Progenitor cell of endocrine pancreas (in vitro differentiated cells): ENCODE data around the gene LPO. TPM values are rescaled to one million over a fixed set of nuclear protein-coding genes. Genes with fewer than 3 reads are reported as not detected.

ENCODE experiments used
- DNase-seq: peaks from one replicate; pipeline ENCODE4 v3.0.0; 2021; ENCODE audit warnings: low spot score; ENCODE audit not compliant: unreplicated experiment
- H3K27ac Mint-ChIP-seq: 2 replicates; pipeline ENCODE4 v1.8.0; 2021; ENCODE audit warnings: mild to moderate bottlenecking, moderate library complexity, mixed read lengths
- H3K27me3 Mint-ChIP-seq: 2 replicates; pipeline ENCODE4 v1.8.0; 2021; ENCODE audit warnings: mixed read lengths
- H3K36me3 Mint-ChIP-seq: 2 replicates; pipeline ENCODE4 v1.8.0; 2022; ENCODE audit warnings: mixed read lengths; ENCODE audit not compliant: insufficient read depth
- H3K4me1 Mint-ChIP-seq: 2 replicates; pipeline ENCODE4 v1.8.0; 2021; ENCODE audit warnings: low read depth, mixed read lengths
- H3K4me3 Mint-ChIP-seq: 2 replicates; pipeline ENCODE4 v1.8.0; 2021; ENCODE audit warnings: low read depth, mild to moderate bottlenecking, moderate library complexity, mixed read lengths
- H3K9me3 Mint-ChIP-seq: 2 replicates; pipeline ENCODE4 v1.8.0; 2021; ENCODE audit warnings: low read depth, mixed read lengths
- total RNA-seq: library from RNA; stranded (reverse); gene quantifications from 2 replicates; pipeline ENCODE4 v1.2.1, GENCODE V29; 2021
- TF ChIP-seq, protein P1 (sequence below): fragments of 200-600 bp; sonication (generic); IDR thresholded peaks from one replicate; pipeline ENCODE4 v1.5.0; 2021; ENCODE audit warnings: antibody characterized with exemption, mild to moderate bottlenecking; ENCODE audit not compliant: unreplicated experiment

LPO gene
- total RNA-seq, 1 donor from 2014 or later, result not detected

DNA sequence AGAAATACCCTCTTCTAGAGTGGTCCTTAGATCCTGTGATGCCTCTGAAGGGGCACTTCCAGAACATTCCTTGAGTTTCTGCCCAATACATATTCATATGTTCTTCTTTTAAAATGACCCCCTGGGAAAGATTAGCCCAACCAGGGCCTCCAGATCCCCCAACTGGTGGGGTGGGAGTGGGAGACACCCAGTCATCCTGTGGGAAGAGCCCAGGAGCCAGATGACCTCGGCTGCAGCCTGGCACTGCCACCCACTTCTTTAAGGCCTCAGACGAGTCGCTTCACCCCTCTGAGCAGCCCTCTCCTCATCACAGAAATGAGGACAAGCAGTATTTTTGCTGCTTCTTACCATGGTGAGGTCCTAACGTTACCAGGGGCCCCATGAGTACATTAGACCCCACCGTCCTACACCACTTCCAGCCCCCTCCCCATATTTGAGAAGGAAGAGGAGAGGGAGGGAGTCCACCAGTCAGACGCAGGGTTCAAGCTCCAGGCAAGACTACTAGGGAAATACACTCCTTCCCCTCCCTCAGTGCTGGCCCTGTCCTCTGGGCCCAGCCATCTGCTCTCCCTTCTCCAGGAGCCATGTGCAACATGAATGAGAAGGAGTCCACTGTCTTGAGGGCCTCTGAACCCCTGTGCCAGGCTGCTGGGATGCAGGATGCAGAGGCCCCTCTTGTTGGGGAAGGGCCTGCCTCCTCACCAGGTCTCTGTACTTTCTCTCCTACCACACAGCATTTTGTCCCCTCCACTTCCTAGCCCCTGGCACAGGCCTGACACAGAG is 30.6 kb downstream of the LPO start:
- Mint-ChIP-seq H3K4me3 (no peak overlapping the region), H3K36me3 (no peaks in the 10 kb centered on the region), H3K9me3 (no peaks in the 10 kb centered on the region), H3K27ac (no peak overlapping the region), H3K27me3 (peaks cover 23% of the 10 kb centered on the region), H3K4me1 (no peaks in the 10 kb centered on the region)
- TF ChIP-seq, protein P1, sequence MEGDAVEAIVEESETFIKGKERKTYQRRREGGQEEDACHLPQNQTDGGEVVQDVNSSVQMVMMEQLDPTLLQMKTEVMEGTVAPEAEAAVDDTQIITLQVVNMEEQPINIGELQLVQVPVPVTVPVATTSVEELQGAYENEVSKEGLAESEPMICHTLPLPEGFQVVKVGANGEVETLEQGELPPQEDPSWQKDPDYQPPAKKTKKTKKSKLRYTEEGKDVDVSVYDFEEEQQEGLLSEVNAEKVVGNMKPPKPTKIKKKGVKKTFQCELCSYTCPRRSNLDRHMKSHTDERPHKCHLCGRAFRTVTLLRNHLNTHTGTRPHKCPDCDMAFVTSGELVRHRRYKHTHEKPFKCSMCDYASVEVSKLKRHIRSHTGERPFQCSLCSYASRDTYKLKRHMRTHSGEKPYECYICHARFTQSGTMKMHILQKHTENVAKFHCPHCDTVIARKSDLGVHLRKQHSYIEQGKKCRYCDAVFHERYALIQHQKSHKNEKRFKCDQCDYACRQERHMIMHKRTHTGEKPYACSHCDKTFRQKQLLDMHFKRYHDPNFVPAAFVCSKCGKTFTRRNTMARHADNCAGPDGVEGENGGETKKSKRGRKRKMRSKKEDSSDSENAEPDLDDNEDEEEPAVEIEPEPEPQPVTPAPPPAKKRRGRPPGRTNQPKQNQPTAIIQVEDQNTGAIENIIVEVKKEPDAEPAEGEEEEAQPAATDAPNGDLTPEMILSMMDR, result no peak
- DNase-seq, result no peak

DNA sequence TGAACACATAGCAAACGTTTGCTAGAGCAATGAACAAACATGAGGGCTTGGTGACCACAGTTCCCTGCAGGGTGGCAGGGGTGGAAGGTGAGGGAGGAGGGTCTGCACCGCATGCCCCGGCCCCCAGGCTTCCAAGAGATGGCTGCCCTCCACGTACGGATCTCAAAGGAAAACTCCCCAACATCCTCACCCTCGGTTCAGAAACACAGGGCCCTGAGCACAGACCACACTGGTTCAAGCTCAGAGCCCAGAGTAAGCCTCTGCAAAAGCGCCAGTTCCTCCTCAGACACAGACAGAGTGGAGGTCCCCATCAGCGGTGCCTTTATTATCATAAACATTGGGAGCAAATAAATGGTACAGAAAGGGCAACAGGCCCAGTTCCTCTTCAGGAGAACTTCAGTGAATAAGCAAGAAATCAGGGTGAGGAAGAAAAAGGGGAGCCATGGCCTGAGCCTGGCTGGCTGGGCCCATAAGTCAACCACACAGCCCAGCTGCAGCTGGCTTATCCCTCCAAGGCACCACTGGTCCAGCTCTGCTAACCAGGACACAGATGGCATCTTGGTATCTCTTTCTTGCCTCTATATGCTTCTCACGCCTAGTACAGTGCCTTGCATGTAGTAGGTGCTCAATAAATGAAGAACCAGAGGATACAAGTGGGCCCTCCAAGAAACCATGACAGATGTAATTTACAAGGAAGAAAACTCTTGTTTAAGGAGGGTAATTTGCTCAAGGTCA is 31.3 kb downstream of the LPO start:
- Mint-ChIP-seq H3K27ac (no peak overlapping the region), H3K9me3 (no peaks in the 10 kb centered on the region), H3K4me3 (no peak overlapping the region), H3K27me3 (peaks cover 16% of the 10 kb centered on the region), H3K36me3 (no peaks in the 10 kb centered on the region), H3K4me1 (no peaks in the 10 kb centered on the region)
- TF ChIP-seq, protein P1, result no peak
- DNase-seq, result no peak

DNA sequence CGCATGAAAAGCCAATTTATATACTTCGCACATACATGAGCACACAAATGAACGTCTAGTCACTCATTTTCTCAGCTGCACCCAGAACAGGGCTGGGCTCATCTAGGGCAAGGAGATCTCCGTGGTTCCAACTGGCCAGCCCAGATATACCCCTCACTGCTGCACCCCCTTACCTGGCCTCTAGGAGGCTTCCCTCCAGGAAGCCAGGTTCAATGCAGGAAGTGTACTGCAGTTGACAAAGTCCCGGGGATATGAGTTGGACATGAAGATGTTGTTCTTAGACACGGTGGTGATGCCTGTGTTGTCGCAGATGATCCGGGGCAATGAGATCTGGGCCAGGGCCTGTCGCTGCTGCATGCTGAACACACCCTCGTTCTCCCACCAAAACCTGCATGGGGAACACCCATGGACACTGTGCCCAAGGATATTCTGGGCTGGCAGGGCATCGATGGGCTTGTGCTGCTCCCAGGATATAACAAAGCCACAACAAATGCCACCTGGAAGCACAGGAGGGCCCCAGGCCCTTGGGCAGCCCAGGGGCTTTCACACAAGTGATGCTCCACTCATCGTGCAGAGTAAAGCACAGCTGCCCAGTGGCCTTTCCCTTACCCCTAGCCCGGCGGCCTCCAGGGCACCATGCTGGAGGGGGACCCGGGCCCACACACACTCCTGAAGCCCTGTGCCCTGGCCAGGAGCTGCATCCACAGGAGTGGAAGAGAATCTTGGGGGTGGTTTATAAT is 32.3 kb downstream of the LPO start:
- no peaks in the 10 kb centered on the region for H3K36me3 Mint-ChIP-seq
- no peak overlapping the region for H3K27ac Mint-ChIP-seq
- H3K27me3 Mint-ChIP-seq, result peaks cover 10% of the 10 kb centered on the region
- no peak overlapping the region for H3K4me3 Mint-ChIP-seq
- no peak for DNase-seq
- TF ChIP-seq, protein P1, result peak; percentile 45
- H3K4me1 Mint-ChIP-seq, result no peaks in the 10 kb centered on the region
- no peaks in the 10 kb centered on the region for H3K9me3 Mint-ChIP-seq

DNA sequence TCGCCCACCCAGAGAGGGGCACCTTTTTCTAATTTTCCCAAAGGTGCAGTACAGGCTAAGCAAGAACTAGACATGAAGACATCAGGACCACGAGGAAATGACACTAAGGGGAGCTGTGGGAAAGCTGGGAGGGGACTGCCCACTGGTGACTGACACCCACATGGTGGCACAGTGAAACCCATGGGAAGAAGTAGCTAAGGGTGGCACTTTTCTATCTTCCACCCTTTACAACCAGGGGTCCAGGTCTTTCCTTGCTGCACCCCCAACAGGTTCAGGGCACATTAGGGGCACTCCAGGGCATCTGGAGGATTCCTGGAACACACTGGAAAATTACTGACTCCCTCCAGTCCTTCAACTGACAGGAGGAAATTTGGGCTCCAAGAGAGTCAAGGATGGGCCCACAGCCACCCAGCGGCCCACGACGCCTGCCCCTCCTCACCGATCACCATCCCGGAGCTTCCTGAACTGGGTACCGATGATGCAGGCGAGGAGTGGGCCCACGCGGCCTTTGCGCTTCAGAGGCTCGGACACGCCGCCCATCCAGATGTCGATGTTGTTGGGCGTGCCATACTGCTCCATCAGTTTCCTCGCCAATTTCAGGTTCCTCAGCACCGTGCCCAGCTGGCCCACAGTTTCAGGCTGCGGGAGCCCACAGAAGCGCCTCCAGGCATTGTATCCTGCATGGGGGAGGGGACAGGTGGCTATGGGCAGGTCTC is 33.0 kb downstream of the LPO start:
- TF ChIP-seq, protein P1, result no peak
- H3K4me3 Mint-ChIP-seq, result no peak overlapping the region
- H3K27ac Mint-ChIP-seq, result no peak overlapping the region
- H3K4me1 Mint-ChIP-seq, result no peaks in the 10 kb centered on the region
- H3K27me3 Mint-ChIP-seq, result peaks cover 9% of the 10 kb centered on the region
- no peaks in the 10 kb centered on the region for H3K36me3 Mint-ChIP-seq
- DNase-seq, result no peak
- H3K9me3 Mint-ChIP-seq, result no peaks in the 10 kb centered on the region
